Stimulated activated naive CD4-positive, alpha-beta T cell (primary cell): Measurements from ENCODE around the gene OGFOD1.

ENCODE experiments used
- DNase-seq, 6 experiments: peaks; one replicate each; lab custom pipeline; 2025; lab: John Stamatoyannopoulos, UW

Gene OGFOD1

DNA sequence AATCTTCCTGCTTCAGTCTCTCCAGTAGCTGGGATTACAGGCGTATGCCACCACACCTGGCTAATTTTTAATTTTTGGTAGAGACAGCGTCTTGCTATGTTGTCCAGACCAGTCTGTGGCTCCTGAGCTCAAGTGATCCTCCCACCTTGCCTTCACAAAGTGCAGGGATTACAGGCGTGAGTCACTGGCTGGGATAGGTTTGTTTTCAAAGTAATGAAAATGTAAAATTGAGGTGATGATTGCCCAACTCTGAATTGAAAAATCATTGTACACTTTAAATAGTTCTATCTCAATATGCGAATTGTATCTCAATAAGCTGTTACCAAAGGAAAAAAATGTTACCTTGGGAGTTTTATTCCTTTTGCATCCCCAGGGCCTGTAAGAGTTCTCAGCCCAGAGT is 24.8 kb upstream of the OGFOD1 start:
- no peak for DNase-seq

DNA sequence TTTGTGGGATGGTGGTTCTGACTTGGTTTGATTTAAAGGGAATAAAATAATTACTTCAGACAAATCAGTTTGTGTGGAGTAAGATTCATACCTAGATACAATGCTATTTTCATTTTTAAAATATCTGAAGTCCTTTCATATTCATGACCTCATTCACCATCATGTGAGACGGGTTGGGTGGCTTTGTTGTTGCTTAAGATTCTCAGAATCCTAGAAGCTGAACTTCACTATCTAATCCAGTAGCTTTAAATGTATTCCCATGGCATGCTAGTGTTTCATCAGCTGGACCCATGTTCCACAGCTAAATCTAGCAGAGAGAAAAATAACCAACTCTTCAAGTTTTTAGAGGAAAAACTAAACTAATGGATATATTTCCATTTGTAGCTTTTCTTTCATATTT is 23.3 kb upstream of the OGFOD1 start:
- DNase-seq: no peak

DNA sequence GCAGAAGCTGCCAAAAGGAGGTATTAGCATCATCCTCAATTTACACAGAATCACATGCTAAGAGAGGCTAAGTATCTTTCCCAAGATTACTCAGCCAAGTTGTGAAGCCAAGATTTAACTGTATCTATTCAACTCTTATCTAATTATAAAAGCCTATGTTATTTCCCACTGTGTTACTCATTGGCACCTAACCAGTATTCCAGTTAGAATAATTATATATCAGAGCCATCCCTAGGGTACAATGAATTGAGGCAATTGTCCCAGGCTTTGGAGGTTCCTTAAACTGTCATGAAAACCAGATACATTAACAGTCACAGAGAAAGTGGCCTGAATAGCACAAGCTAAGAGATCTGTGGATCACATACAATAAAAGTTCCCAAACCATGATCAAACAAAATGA is 15.1 kb upstream of the OGFOD1 start:
- DNase-seq: no peak

DNA sequence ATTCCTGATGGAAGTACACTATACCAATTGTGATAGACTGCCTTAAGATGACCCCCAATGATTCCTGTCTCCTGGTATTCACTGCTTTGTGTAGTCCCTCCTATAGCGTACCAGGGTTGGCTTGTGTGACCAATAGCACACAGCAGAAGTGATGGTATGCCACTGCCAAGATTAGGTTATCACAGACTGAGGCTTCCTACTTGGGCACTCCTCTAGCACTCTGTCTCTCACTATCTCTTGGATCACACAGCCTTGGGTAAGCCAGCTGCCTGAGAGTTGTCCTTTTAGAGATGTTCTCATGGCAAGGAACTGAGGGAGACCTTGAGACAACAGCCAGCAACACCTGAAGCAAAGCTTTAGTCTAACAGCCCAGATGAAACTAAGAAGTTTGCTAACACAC is 13.3 kb upstream of the OGFOD1 start:
- DNase-seq: no peak

DNA sequence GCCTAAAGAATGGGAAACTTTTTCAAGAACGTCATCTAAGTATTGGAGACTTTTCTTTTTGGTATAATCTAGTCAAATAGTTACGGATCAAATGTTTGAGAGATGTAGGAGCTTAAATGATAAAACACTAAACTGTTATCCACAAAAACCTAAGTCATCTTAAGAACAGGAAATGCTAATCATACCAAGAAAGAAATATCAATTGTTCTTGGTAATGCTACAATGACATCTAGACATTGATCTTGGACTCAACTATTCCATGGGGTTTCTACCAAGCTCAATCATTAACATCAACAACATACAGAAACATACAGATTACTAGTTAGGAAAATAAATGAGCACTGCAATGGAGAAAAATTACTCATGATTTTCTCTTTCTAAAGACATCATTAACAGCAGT is 4.1 kb upstream of the OGFOD1 start:
- no peak for DNase-seq

DNA sequence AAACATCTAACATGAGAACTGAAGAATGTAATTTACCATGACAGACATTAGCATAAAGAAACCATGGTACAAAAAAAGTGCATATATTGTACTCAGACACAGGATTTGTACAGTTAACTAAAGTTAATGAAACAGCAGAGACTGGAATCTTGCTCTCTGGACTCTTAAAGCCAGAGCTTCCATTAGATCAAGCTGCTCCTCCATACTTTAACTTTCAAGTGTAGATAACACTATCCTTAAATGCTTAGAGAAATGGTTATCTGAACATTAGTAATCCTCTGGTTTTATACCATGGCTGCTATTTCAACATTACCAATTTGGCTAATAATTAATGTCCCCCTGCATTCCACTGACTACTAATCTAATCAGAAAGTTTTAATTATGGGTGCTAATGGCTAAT is 3.3 kb upstream of the OGFOD1 start:
- DNase-seq: no peak

DNA sequence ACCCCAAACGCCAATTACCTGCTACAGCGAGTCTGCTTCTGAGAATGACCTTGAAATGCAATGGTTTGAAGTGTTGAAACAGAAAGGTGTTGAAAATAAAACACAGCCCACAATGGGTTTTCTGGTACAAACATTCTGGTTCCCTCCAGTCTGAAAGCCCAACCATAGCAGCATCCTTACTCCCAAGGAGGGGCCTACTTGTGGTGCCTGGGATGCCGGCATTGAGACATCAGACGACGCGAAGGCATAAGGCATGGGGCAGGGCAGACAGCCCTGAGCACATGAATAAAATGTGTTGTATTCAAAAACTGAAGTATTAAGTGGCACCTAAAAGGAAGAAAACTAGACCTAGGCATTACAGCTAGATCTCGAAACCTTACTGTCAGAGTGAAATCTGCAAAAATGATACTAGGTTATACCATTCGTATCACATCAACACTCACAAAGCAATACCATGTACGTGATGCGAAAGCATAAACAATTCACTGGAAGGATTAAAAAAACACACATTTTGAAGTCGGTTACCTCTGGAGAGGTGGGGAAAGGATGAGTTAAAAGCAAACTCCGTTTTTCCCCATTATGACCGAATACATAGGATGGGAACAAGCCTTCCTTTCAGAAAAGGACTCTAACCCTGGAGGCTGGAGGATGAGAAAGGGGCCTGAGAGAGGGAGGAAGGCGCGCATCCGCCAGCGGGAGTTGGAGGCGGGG is 924 bp upstream of the OGFOD1 start:
- DNase-seq: no peak

DNA sequence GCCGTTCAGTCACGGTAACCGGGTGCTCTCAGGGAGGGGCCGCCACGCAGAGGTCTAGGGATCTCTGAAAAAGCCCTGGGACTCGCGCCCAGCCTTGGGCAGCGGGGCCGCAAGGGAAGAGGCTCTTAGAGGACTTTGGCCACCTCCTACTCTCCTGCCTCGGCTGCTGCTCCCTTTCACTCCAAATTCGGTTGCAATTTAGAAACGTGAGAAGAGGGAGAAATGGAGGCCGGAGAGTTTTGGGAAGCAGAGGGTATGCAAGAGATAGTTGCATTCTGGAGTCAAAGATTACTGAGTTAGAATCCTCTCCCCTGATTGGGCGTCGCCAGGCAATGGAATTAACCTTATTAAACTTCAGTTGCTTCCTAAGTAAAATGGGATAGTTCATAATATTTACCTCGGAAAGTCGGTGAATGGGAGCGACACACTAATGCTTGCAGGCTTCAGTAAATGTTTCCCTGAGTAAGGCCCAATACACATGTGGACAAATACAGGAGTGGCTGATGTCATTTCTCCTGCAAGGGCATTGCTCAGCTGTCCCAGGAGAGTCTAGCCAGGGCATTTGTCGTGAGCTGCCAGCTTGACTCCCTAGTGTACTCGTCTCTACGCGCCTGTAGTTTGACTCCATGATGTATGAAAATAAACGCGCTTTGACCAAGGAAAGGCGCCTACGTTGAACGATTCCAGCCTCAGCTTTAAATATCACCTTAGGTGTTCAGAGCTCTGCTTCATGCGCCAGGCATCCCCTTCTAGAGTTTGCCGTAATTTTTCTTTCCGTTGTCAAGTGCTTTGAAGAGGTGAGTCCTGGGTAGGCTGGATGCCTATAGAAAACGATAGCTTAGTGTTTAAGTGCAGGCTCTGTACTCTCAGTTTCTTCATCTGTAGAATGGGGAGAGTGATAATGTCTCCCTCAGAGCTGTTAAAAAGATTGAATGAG is 667 bp downstream of the OGFOD1 start:
- no peak for DNase-seq

DNA sequence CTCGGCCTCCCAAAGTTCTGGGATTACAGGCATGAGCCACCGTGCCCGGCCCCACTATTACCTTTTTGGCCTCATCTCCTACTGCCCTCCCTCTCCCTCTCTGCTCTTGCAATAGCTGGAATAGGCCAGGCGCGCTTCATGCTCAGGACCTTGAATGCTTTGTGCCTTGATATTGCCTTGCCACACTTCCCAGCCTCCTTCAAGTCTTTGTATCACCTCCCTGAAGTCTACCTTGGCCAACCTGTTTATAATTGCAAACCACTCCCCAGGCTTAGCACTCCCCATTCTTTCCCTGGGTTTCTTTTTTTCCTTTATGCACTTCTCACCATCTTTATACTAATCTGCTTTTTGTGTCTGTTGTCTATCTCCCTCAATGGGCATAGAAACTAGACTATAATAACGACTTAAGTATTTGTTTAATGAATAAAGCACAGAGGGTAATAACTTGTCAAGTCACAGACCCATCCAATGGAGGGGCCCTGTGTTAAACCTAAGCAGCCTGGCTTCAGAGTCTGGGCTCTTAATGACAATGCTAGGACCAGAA is 6.6 kb downstream of the OGFOD1 start:
- no peak for DNase-seq

DNA sequence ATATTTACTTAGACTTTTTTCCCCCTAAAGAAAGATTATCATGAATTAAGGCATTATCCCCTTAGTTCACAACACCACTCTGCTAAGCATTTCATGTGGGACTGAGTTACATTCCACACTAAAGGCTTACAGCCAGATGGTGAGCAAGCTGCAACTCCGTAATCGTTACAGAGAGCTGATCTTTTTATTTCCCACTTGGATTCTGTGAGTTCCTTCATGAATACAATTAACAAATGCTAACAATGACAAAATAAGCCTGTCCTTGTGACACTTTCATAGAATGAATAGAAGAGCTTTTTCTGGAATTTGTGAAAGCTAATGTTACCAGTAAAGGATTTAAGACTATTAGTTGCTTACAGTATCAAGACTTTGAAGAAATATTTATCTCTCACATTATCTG is 8.7 kb downstream of the OGFOD1 start:
- DNase-seq: no peak

DNA sequence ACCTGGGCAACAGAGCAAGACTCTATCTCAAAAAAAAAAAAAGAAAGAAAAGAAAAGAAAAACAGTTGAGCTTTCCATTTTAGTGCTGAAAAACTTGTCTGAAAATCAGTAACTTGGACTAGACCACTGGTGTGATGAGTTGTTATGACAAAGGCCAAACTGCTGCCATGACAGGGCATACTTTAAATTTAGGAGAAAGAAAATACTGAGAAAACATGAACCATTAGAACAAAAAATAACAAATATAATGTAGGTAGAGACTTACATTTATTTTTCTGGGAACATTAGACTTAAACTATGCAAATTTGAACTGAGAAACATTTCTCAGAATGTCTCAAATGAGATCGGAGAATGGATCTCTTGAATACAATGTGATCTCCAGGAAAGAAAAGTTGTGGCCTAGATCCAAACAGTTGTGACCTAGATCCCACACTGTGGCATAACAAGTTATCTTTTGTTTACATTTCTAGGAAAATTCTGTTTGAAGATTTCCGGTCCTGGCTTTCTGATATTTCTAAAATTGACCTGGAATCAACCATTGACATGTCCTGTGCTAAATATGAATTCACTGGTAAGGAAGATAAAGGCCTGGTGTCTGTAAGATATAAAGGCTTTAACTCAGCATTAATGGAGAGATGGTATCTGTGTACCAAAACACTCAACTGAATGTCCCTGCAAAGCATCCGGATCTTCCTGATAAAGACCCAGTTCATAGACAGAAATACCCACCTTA is 10.9 kb downstream of the OGFOD1 start:
- no peak for DNase-seq

DNA sequence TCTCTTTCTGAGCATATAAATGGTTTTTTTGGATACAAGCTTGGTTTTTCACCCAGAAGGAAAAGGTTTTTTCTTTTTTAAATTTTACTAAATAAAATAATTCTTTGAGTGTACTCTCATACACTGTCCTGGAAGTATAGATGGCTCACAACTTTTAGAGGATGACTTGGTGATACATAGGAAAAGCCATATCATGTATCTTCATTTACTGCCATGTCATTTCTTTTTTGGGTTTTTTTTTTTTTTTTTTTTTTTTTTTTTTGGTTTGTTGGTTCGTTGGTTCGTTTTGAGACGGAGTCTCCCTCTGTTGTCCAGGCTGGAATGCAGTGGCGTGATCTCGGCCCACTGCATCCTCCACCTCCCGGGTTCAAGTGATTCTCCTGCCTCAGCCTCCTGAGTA is 11.8 kb downstream of the OGFOD1 start:
- DNase-seq: no peak

DNA sequence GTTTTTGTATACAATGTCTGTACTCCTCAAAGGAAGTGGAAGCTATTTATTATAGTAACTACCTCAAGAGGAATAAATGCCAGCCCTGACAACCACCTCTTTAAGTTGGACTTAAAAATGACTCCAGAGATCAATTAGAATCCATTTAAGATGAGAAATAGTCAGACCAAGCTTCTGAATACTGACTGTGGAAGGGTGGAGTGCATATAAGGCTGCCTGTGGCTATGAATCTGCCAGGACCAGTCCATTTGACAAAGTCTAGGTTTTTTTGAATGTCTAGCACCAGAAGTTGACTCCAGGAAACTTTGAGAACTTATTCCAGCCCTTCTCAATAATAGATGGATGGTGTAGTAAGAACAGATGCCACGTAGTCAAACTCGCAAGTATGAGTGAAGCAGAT is 15.0 kb downstream of the OGFOD1 start:
- no peak for DNase-seq

DNA sequence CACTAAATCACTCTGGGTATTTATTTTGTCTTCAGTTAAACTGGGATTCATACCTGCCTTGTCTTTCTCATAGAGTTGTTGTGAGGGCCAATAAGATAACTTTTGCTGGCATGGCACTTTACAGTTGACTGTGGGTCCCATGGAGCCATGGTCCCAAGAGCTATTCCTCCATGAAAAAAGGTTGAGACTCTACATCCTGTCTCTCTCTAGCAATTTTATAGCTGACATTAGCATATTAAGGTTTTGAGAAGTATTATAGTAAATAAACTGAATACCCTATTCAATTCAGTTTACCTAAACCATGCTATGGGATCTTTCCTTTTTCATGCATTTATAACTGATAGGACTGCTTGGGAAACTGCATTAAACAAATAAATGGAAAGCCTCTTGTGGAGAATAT is 17.4 kb downstream of the OGFOD1 start:
- no peak for DNase-seq

DNA sequence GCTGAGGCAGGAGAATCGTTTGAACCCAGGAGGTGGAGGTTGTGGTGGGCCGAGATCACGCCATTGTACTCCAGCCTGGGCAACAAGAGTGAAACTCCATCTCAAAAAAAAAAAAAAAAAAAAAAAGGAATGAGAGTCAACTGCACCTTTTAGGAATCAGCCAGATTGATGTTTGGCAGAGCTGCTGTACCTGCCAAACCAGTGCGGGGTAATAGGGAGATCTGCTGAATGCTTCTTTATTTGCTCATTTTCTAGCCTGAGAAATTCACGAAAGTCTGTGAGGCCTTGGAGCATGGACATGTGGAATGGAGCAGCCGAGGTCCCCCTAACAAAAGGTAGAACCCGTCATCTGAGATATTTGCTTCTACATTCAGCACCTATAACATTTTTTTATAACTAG is 18.4 kb downstream of the OGFOD1 start:
- no peak for DNase-seq

DNA sequence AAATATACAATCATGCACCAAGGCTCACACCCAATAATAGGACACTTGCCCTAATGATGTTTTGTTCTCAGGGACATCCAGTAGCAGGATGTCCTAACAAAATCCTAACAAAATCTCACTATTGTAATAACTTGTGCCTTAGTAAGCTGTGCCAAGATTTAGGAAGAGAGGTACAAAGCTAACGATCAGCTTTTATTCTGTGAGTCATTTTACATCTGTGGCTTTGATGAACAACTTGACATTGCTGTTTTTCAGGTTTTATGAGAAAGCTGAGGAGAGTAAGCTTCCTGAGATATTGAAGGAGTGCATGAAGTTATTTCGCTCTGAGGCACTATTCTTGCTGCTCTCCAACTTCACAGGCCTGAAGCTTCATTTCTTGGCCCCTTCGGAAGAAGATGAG is 18.9 kb downstream of the OGFOD1 start:
- no peak for DNase-seq

DNA sequence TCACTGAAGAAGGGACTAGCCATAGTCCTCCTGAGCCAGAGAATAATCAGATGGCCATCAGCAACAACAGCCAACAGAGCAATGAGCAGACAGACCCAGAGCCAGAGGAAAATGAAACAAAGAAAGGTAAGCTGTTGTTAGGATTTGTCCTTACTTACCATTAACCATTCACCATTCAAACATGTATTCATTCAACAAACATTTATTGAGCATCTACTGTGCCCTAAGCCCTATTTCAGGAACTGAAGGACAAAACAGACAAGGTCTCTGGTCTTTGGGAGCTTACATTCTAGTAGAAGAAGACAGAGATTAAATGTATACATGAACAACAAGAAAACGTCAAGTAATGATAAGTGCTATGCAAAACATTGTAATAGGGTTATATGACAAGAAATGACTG is 19.3 kb downstream of the OGFOD1 start:
- DNase-seq: no peak

DNA sequence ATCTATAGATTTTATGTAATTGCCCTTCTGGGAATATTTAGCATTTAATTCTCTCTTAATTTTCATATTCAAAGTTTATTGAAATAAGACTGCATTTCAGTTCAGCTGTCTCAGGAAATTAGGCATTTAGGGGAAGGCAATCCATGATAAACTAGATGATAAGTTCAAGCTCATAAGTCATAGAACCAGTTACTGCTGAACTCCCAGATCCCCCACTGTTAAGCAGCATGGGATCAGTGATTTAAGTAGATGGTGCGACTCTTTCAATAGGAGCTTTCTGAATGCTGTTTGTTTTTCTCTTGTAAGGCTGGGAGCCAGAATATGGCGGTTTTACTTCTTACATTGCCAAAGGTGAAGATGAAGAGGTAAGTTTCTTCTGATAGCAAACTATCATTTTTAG is 23.8 kb downstream of the OGFOD1 start:
- no peak for DNase-seq

DNA sequence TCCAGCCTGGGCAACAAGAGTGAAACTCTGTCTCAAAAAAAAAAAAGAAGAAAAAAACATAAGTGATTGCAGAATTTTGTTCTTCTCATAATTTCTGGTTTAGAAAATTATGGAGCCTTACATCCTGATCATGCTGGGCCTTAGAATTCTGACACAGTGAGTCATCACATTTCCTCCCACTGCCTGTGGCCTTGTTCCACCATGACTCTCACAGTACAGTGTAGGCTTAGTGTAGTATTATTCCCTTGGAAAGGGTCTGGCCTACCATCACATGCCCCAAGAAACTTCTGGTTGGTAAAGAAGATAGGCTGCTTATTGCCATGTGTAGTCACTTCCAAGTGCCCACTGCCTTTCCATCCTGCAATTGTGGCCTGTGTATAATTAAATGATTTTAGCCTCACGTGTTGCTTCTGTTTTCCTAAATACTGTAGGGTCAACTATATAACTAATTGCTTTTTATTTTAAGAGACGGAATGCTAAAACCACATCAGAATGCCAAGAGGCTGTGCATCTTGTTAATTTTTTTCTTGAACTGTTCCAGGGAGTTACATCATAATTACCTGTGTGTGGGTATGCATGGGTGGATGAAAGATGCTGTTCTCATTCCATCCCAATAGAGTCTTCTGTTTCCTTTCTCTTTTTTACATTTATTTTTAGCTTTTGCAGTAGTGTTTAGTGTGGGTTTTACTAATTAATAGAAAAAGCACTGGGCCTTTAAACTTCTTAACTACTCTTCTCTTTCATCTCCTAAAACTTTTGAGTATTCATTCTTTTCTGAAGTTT is 25.9 kb downstream of the OGFOD1 start:
- DNase-seq: no peak

DNA sequence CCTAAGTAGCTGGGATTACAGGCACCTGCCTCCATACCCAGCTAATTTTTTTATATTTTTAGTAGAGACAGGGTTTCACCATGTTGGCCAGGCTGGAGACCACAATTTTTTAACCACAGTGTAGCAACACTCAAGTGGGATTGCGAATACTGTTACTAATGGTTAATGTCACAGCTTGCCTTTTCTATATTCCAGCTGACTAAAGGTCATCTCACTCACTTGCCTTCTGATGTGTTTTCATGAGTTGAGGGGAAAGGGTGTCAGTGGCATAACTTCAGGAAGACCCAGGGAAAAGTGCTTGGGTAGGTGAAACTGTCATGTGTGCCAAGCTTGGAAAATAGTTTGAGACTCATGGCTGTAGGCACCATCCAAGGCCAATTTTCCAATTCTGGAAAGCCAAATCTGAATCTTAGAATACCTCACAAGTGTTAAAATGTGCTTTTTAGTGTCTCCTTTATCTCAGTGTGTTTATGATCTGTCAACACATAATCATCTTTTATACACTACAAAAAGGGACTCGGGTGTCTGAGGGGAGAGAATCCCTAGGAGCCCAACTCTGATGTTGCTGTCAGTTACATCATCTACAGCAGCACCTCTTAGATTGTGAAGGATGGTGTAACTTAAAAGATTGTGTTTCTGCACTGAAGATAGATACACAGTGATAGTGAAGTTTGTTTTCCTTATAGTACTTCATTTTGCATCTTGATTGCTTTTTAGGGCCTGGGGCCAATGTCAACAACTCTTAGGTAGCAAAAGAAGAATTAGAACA is 27.1 kb downstream of the OGFOD1 start:
- no peak for DNase-seq

DNA sequence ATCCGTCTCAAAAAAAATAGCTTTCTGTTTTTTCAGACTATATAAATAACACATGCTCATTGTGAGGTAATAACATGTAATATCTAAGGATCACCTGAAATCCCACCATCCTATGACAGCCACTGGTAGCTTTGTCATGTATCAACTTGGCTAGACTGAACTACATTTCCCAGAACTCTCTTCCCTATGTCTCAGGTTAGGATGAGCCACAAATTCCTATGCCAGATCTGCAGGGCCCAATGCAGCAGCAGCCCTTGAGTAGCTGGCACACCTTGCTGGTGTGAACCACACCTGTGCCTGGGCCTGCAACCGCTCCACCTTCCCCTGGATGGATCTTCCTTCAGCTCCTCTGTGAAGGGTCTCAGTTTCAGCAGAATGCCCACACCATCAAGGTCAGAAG is 28.1 kb downstream of the OGFOD1 start:
- DNase-seq: no peak
